Testis (tissue), 3 donors: ENCODE measurements around the gene GABRA1. TPM values are rescaled to one million over a fixed set of nuclear protein-coding genes. Genes with fewer than 3 reads are reported as not detected.
A peak's percentile ranks its signal among the peaks of the same experiment; 100 is the strongest.

Source experiments
- DNase-seq: peaks from one replicate; pipeline ENCODE4 v3.0.0-alpha.2; 2019
- H3K27ac ChIP-seq, 2 donors: fragments of 200-600 bp; sonication (generic); one replicate each; pipeline ENCODE4 v1.5.1; 2019
- H3K27me3 ChIP-seq: fragments of 200-600 bp; sonication (generic); one replicate; pipeline ENCODE4 v1.5.1; 2019
- H3K36me3 ChIP-seq: fragments of 200-600 bp; sonication (generic); one replicate; pipeline ENCODE4 v1.5.1; 2017; ENCODE audit warnings: low read depth; ENCODE audit errors: missing control alignments
- H3K4me1 ChIP-seq: fragments of 200-600 bp; sonication (generic); one replicate; pipeline ENCODE4 v1.5.1; 2019
- H3K4me3 ChIP-seq, 2 donors: fragments of 200-600 bp; sonication (generic); one replicate each; pipeline ENCODE4 v1.5.1; 2017 to 2019
- H3K9me3 ChIP-seq: fragments of 200-600 bp; sonication (generic); one replicate; pipeline ENCODE4 v1.5.1; 2017
- CTCF ChIP-seq, 3 experiments: fragments of 450-650 bp in 2 of 3; fragments of 200-600 bp in 1 of 3; sonication (generic) in 1 of 3; IDR thresholded peaks; one replicate each; pipeline ENCODE4 v1.5.1; 2016 to 2019; ENCODE audit warnings: antibody characterized with exemption in 3 of 3, mild to moderate bottlenecking in 2 of 3, moderate library complexity in 1 of 3
- POLR2A ChIP-seq: fragments of 450-650 bp; IDR thresholded peaks from one replicate; pipeline ENCODE4 v1.6.1; 2017; ENCODE audit warnings: antibody characterized with exemption, mild to moderate bottlenecking, moderate library complexity
- WGBS, 2 donors: methylation state at CpG; one replicate each; pipeline ENCODE4 v1.1.5; 2018; 5-methylcytosine and 5-hydroxymethylcytosine counted together
- intact Hi-C: fragments of 100-400 bp; cut with DNase I; formaldehyde crosslinking; loops from one replicate; pipeline ENCODE4 v1.15.1; 2023; ENCODE audit warnings: low total_unique reads
- polyA plus RNA-seq: library from polyadenylated mRNA; stranded (reverse); fragments of 350-450 nt; fragmentation: Illumina TruSeq; extraction: RNeasy Lipid Tissue Mini Kit (QIAGEN cat#74804); gene quantifications from one replicate; pipeline ENCODE4 v1.2.3, GENCODE V29; 2014; ENCODE audit warnings: low read depth, low replicate concordance; ENCODE audit not compliant: insufficient read depth
- total RNA-seq, 2 donors: library from RNA; depleted of rRNA; stranded (reverse); fragments of >200 nt; gene quantifications; one replicate each; pipeline ENCODE4 v1.2.3, GENCODE V29; 2016

The GABRA1 gene
- total and polyA plus RNA-seq, 3 donors from 2014 or later: 0.12 TPM; not detected in 2

GRCh38 chr5:161850491-161850890, 2.6 kb downstream of the GABRA1 start:
- no peaks in the 10 kb centered on the region for H3K9me3 ChIP-seq
- intact Hi-C loops: no loop called here
- TF ChIP-seq POLR2A (no peak), CTCF (IDR thresholded peaks at IDR 0.05) (no peak)
- H3K4me1 ChIP-seq: no peaks in the 10 kb centered on the region
- H3K27ac ChIP-seq: no peak overlapping the region
- no peaks in the 10 kb centered on the region for H3K27me3 ChIP-seq
- H3K4me3 ChIP-seq: no peak overlapping the region
- 75 to 79% methylated on average over 3 of the region's 3 CpGs for WGBS, 2 donors
- no peaks in the 10 kb centered on the region for H3K36me3 ChIP-seq
- no peak for DNase-seq

GRCh38 chr5:161851691-161852299, 3.9 kb downstream of the GABRA1 start:
- Histone ChIP-seq H3K27ac (no peak overlapping the region), H3K4me1 (no peaks in the 10 kb centered on the region), H3K9me3 (no peaks in the 10 kb centered on the region), H3K27me3 (no peaks in the 10 kb centered on the region), H3K4me3 (no peak overlapping the region), H3K36me3 (no peaks in the 10 kb centered on the region)
- TF ChIP-seq POLR2A (no peak), CTCF (IDR thresholded peaks at IDR 0.05) (peak in 1 of 3 experiments; percentile 0)
- 65 to 71% methylated on average over 2 of the region's 2 CpGs for WGBS, 2 donors
- no peak for DNase-seq
- intact Hi-C loops: no loop called here

- Histone ChIP-seq H3K4me1 (no peaks in the 10 kb centered on the region), H3K9me3 (no peaks in the 10 kb centered on the region), H3K27ac (no peak overlapping the region), H3K36me3 (no peaks in the 10 kb centered on the region), H3K27me3 (no peaks in the 10 kb centered on the region), H3K4me3 (no peak overlapping the region)
- intact Hi-C loops: no loop called here
- DNase-seq: no peak
- 67 to 78% methylated on average over 1 of the region's 1 CpG for WGBS, 2 donors
- no peak for TF ChIP-seq POLR2A
- no peak for TF ChIP-seq CTCF (IDR thresholded peaks at IDR 0.05)
Measured at GRCh38 chr5:161857358-161857757, 9.4 kb downstream of the GABRA1 start.

DNA sequence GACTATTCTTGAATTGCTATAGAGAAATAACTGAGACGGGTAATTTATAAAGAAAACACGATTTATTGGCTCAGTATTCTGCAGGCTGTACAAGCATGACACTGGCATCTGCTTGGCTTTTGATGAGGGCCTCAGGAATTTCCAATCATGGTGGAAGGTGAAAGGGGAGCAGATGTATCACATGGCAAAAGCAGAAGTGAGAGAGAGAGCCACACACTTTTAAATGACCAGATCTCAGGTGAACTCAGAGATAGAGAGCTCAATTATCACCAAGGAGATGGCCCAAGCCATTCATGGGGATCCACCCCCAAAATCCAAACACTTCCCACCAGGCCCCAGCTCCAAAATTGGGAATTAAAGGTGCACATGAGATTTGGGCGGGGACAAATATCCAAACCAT, 15.3 kb downstream of the GABRA1 start:
- H3K27ac ChIP-seq: no peak overlapping the region
- no peak overlapping the region for H3K4me3 ChIP-seq
- H3K36me3 ChIP-seq: no peaks in the 10 kb centered on the region
- H3K9me3 ChIP-seq: no peaks in the 10 kb centered on the region
- WGBS, 2 donors: 80 to 93% methylated on average over 3 of the region's 3 CpGs
- H3K4me1 ChIP-seq: no peaks in the 10 kb centered on the region
- TF ChIP-seq POLR2A (no peak), CTCF (IDR thresholded peaks at IDR 0.05) (no peak)
- intact Hi-C loops: no loop called here
- DNase-seq: no peak
- H3K27me3 ChIP-seq: no peaks in the 10 kb centered on the region

- Histone ChIP-seq H3K27me3 (no peaks in the 10 kb centered on the region), H3K9me3 (no peaks in the 10 kb centered on the region), H3K4me1 (no peaks in the 10 kb centered on the region), H3K27ac (no peak overlapping the region), H3K36me3 (no peaks in the 10 kb centered on the region), H3K4me3 (no peak overlapping the region)
- intact Hi-C loops: no loop called here
- no peak for DNase-seq
- TF ChIP-seq POLR2A (no peak), CTCF (IDR thresholded peaks at IDR 0.05) (no peak)
- WGBS, 2 donors: 66 to 82% methylated on average over 1 of the region's 1 CpG
Measured at GRCh38 chr5:161863811-161864210, 15.9 kb downstream of the GABRA1 start.
